ENCODE results near the gene RAPGEF5. TPM values are rescaled to one million over a fixed set of nuclear protein-coding genes. Genes with fewer than 3 reads are reported as not detected.

The RAPGEF5 gene
- total RNA-seq, 2 donors from 2014 or later = 16.7 to 23.2 TPM

- H3K9ac ChIP-seq (ENCODE audit: extremely low read depth, low read length, poor library complexity, severe bottlenecking) = peak overlapping the region; percentile 29
- 33% methylated on average over 3 of the region's 4 CpGs; no CpG with 5 or more reads in 1 of the 2 experiments for WGBS, 2 experiments (ENCODE audit: insufficient coverage in 1 of 2, insufficient read length in 1 of 2)
- Mint-ChIP-seq H3K4me3 (no peak overlapping the region), H3K4me1 (peaks cover 42% of the 10 kb centered on the region), H3K9me3 (peaks cover 15% of the 10 kb centered on the region), H3K27ac (peak overlapping the region; percentile 79), H3K27me3 (ENCODE audit: insufficient read depth) (no peaks in the 10 kb centered on the region), H3K36me3 (ENCODE audit: low read depth) (peaks cover 65% of the 10 kb centered on the region)
- TF ChIP-seq, protein P1, sequence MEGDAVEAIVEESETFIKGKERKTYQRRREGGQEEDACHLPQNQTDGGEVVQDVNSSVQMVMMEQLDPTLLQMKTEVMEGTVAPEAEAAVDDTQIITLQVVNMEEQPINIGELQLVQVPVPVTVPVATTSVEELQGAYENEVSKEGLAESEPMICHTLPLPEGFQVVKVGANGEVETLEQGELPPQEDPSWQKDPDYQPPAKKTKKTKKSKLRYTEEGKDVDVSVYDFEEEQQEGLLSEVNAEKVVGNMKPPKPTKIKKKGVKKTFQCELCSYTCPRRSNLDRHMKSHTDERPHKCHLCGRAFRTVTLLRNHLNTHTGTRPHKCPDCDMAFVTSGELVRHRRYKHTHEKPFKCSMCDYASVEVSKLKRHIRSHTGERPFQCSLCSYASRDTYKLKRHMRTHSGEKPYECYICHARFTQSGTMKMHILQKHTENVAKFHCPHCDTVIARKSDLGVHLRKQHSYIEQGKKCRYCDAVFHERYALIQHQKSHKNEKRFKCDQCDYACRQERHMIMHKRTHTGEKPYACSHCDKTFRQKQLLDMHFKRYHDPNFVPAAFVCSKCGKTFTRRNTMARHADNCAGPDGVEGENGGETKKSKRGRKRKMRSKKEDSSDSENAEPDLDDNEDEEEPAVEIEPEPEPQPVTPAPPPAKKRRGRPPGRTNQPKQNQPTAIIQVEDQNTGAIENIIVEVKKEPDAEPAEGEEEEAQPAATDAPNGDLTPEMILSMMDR (conservative IDR thresholded peaks at IDR 0.05) = no peak
- peaks cover 18% of the 10 kb centered on the region for H3K4me1 ChIP-seq (ENCODE audit: control insufficient read depth, insufficient read depth, low read length)
- peaks cover 42% of the 10 kb centered on the region for H3K9me3 ChIP-seq (ENCODE audit: control insufficient read depth, low read length)
- H3K27me3 ChIP-seq (ENCODE audit: control insufficient read depth, insufficient read depth, low read length, poor library complexity, severe bottlenecking) = no peaks in the 10 kb centered on the region
- H3K36me3 ChIP-seq (ENCODE audit: control insufficient read depth, insufficient read depth, low read length) = peaks cover 80% of the 10 kb centered on the region
- DNase-seq = peak; percentile 83
- no peak overlapping the region for H3K4me3 ChIP-seq (ENCODE audit: low read length)
- H3K27ac ChIP-seq (ENCODE audit: low read depth, low read length) = peak overlapping the region; percentile 6
Observed at GRCh38 chr7:22140578-22140977, 216.4 kb downstream of the RAPGEF5 start.

DNA sequence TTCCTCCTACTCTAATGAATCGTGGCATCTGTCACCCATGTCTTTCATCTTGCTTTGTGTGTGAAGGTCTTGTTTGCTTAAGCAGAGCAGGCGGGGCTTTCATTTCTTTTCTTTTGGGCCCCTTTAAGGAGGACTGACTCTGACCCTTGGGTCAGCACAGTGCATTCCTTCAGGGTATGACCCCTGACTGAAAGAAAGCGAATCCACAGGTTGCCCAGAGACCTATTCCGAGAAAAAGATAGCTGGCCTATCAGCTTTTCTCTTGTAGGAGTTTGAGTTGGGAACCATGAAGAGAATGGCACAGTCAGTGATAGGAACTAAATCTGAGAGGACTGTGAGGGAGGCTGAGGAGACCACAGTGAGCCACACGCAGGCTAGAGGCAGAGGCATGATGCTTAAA lies 218.1 kb downstream of the RAPGEF5 start:
- peaks cover 42% of the 10 kb centered on the region for H3K4me1 Mint-ChIP-seq
- peak overlapping the region; percentile 81 for H3K27ac ChIP-seq (ENCODE audit: low read depth, low read length)

DNA sequence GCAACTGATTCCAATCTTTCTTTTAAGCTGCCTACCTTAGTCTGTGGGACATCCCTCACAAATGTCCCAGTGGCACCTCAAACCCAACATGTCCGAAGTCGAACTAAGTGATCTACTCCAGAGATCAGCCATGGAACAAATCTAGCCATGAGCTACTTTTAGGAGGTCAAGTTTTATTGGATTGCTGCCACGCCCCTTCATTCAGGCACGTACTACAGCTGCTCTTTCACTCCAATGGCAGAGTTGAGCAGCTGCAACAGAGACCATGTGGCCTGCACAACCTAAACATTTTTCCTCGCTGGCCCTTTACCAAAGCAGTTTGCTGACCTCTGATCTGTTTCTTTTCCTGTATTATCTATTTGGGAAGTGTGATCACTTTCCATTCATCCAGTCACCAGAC lies 218.8 kb downstream of the RAPGEF5 start:
- Histone ChIP-seq H3K4me1 (ENCODE audit: control insufficient read depth, insufficient read depth, low read length) (peaks cover 18% of the 10 kb centered on the region), H3K27ac (ENCODE audit: low read depth, low read length) (peak overlapping the region; percentile 81), H3K9ac (ENCODE audit: extremely low read depth, low read length, poor library complexity, severe bottlenecking) (no peak overlapping the region), H3K9me3 (ENCODE audit: control insufficient read depth, low read length) (peaks cover 25% of the 10 kb centered on the region), H3K27me3 (ENCODE audit: control insufficient read depth, insufficient read depth, low read length, poor library complexity, severe bottlenecking) (no peaks in the 10 kb centered on the region), H3K4me3 (ENCODE audit: low read length) (no peak overlapping the region), H3K36me3 (ENCODE audit: control insufficient read depth, insufficient read depth, low read length) (peaks cover 64% of the 10 kb centered on the region)
- TF ChIP-seq, protein P1 (conservative IDR thresholded peaks at IDR 0.05) = no peak
- 71 to 95% methylated on average over 2 to 5 of the region's 5 CpGs for WGBS, 2 experiments (ENCODE audit: insufficient coverage in 1 of 2, insufficient read length in 1 of 2)
- H3K4me3 Mint-ChIP-seq = no peak overlapping the region
- peaks cover 37% of the 10 kb centered on the region for H3K4me1 Mint-ChIP-seq
- no peak overlapping the region for H3K27ac Mint-ChIP-seq
- peaks cover 6% of the 10 kb centered on the region for H3K9me3 Mint-ChIP-seq
- DNase-seq = no peak
- H3K27me3 Mint-ChIP-seq (ENCODE audit: insufficient read depth) = no peaks in the 10 kb centered on the region
- H3K36me3 Mint-ChIP-seq (ENCODE audit: low read depth) = peaks cover 52% of the 10 kb centered on the region

More for the DNA sequence above, 218.1 kb downstream of the RAPGEF5 start:
- Histone ChIP-seq H3K27me3 (ENCODE audit: control insufficient read depth, insufficient read depth, low read length, poor library complexity, severe bottlenecking) (no peaks in the 10 kb centered on the region), H3K4me1 (ENCODE audit: control insufficient read depth, insufficient read depth, low read length) (peaks cover 18% of the 10 kb centered on the region), H3K9me3 (ENCODE audit: control insufficient read depth, low read length) (peaks cover 33% of the 10 kb centered on the region), H3K4me3 (ENCODE audit: low read length) (peak overlapping the region; percentile 37), H3K9ac (ENCODE audit: extremely low read depth, low read length, poor library complexity, severe bottlenecking) (no peak overlapping the region), H3K36me3 (ENCODE audit: control insufficient read depth, insufficient read depth, low read length) (peaks cover 72% of the 10 kb centered on the region)
- H3K27me3 Mint-ChIP-seq (ENCODE audit: insufficient read depth) = no peaks in the 10 kb centered on the region
- H3K4me3 Mint-ChIP-seq = no peak overlapping the region
- 72 to 91% methylated on average over 3 to 5 of the region's 5 CpGs for WGBS, 2 experiments (ENCODE audit: insufficient coverage in 1 of 2, insufficient read length in 1 of 2)
- H3K9me3 Mint-ChIP-seq = peaks cover 13% of the 10 kb centered on the region
- H3K36me3 Mint-ChIP-seq (ENCODE audit: low read depth) = peaks cover 60% of the 10 kb centered on the region
- TF ChIP-seq, protein P1 (conservative IDR thresholded peaks at IDR 0.05) = no peak
- DNase-seq = no peak
- no peak overlapping the region for H3K27ac Mint-ChIP-seq
